NCI-H146 (cell line): ENCODE measurements around the gene PRKAB2.
"Not testable (repeated sequence)": the region's sequence is repeated elsewhere in the genome, so short reads cannot be mapped to it uniquely, and the experiment has no call there.

Experiments
- DNase-seq: peaks from one replicate; lab custom pipeline; 2025; lab: John Stamatoyannopoulos, UW

The PRKAB2 gene

GRCh38 chr1:147172168-147173016, at the start of gene PRKAB2:
PRKAB2 (minus strand) TSS chr1:147172470; CDS start chr1:147172144, 326 bp downstream.
- peak; percentile 93 for DNase-seq

GRCh38 chr1:147218606-147219005, 46.3 kb upstream of the PRKAB2 start:
- DNase-seq = no peak

GRCh38 chr1:147217141-147217540, 44.9 kb upstream of the PRKAB2 start:
- no peak for DNase-seq

- DNase-seq = no peak
Observed at GRCh38 chr1:147216124-147216523, 43.9 kb upstream of the PRKAB2 start.

GRCh38 chr1:147215540-147215916, 43.3 kb upstream of the PRKAB2 start:
- DNase-seq = no peak

GRCh38 chr1:147214842-147215539, 42.7 kb upstream of the PRKAB2 start:
- no peak for DNase-seq

GRCh38 chr1:147214325-147214724, 42.1 kb upstream of the PRKAB2 start:
- no peak for DNase-seq

- no peak for DNase-seq
Observed at GRCh38 chr1:147213271-147213670, 41.0 kb upstream of the PRKAB2 start.

- DNase-seq = no peak
Observed at GRCh38 chr1:147211577-147211976, 39.3 kb upstream of the PRKAB2 start.

- DNase-seq = no peak
Observed at GRCh38 chr1:147210987-147211386, 38.7 kb upstream of the PRKAB2 start.

- DNase-seq = no peak
Observed at GRCh38 chr1:147209825-147210821, 37.9 kb upstream of the PRKAB2 start.

GRCh38 chr1:147208619-147209018, 36.3 kb upstream of the PRKAB2 start:
- DNase-seq = no peak

- no peak for DNase-seq
Observed at GRCh38 chr1:147207192-147207591, 34.9 kb upstream of the PRKAB2 start.

GRCh38 chr1:147204080-147204479, 31.8 kb upstream of the PRKAB2 start:
- DNase-seq = no peak

GRCh38 chr1:147202576-147202975, 30.3 kb upstream of the PRKAB2 start:
- no peak for DNase-seq

- no peak for DNase-seq
Observed at GRCh38 chr1:147201786-147202185, 29.5 kb upstream of the PRKAB2 start.

- no peak for DNase-seq
Observed at GRCh38 chr1:147201276-147201675, 29.0 kb upstream of the PRKAB2 start.

GRCh38 chr1:147197324-147197723, 25.1 kb upstream of the PRKAB2 start:
- DNase-seq = not testable (repeated sequence)

GRCh38 chr1:147189514-147189913, 17.2 kb upstream of the PRKAB2 start:
- no peak for DNase-seq

GRCh38 chr1:147185432-147185831, 13.2 kb upstream of the PRKAB2 start:
- peak; percentile 88 for DNase-seq

GRCh38 chr1:147177611-147178380, 5.5 kb upstream of the PRKAB2 start:
- no peak for DNase-seq
